ENCODE measurements around the gene MARCHF2.

MARCHF2 gene

DNA sequence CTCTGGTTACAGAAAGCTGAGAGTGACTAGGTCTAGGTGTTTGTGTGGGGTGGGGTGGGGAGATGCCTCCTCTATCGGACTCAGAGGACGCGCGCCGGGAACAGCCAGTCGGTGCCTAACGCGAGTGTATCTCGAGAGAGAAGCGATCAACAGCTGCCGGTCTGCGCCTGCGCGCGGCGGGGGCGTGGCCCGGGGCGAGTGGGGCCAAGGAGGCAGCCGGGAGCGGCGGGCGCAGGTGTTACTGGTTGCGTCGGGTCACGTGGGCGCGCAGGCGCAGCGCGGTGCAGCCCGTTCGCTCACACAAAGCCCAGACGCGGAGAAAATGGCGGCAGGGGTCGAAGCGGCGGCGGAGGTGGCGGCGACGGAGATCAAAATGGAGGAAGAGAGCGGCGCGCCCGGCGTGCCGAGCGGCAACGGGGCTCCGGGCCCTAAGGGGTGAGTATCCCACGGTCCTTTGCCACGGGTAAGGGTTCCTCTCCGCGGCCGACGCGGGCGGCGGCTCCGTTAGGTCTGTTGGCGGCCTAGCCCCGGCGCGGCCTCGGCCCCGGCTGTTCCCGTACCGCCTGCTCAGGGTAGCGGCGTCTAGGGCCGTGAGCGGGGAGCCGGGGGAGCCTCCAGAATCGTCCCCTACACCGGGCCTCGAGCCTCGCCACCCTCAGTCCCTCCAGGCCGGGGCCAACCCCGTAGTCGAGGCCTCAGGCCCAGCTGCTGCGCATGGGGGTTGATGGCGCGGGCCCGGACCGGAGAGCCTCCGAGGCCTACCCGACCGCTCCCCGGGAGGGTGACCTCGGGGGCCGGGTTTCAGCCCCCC lies 31.8 kb downstream of the MARCHF2 start, which contains the start of gene HNRNPM:
Gene HNRNPM (plus strand): TSS at position 299 of the 811 bp plus-strand sequence. CDS start 24 bp downstream, at position 323.
- Histone ChIP-seq H3K4me2 (ENCODE audit: low read length) (peak within 1 kb of the TSS; percentile 100), H3K79me2 (ENCODE audit: control insufficient read depth, low read length) (peaks cover 55% of the 10 kb centered on the region), H3K36me3 (ENCODE audit: control insufficient read depth, low read length) (peaks cover 45% of the 10 kb centered on the region), H3K27ac (ENCODE audit: low read depth, low read length) (peak within 1 kb of the TSS; percentile 64), H4K20me1 (ENCODE audit: control insufficient read depth, insufficient read depth, low read depth, low read length) (peaks cover 29% of the 10 kb centered on the region), H3K9me2 (replicated peaks; ENCODE audit: control insufficient read depth, low read length) (no peaks in the 10 kb centered on the region), H3K9me3 (ENCODE audit: control insufficient read depth, insufficient read depth, low read length) (no peaks in the 10 kb centered on the region), H3K4me1 (ENCODE audit: control insufficient read depth, low read length) (peaks cover 42% of the 10 kb centered on the region), H3F3A (ENCODE audit: control insufficient read depth, insufficient read depth) (peaks cover 11% of the 10 kb centered on the region), H3K27me3 (ENCODE audit: control insufficient read depth, low read length) (no peaks in the 10 kb centered on the region), H3K4me3 (ENCODE audit: low read length) (peak within 1 kb of the TSS; percentile 78)
- no peak for TF ChIP-seq CTCF (IDR thresholded peaks at IDR 0.05; ENCODE audit: low read depth, low read length, poor library complexity, severe bottlenecking)
- no peak for TF ChIP-seq EZH2phosphoT487 (IDR thresholded peaks at IDR 0.05; ENCODE audit: borderline replicate concordance, low read length)

DNA sequence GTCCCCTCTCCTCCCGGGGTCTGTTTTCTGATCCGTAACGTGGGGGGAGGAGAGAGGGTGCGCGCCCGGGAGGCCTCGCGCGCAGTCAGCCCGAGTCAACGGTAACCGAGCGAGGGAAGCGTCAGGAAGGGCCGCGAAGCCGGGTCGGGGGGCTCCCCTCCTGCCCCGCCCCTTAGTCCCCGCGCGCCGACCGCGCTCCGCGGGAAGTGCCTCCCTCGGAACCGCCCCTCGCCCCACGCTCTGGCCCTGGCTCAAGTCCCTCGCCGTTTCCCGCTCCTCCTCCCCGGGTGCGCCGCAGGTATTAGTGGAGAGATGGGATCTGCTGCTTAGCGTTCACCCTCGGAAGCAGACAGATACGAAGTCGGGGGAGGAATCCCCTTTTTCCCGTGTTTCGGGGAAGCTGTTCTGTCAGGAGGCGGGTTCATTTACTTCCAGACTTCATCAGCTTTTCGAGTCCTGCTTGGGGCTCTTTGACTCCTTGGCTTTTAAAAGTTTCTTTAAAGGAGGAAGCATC lies 32.4 kb downstream of the MARCHF2 start:
- Histone ChIP-seq H3K9me3 (ENCODE audit: control insufficient read depth, insufficient read depth, low read length) (no peaks in the 10 kb centered on the region), H3K79me2 (ENCODE audit: control insufficient read depth, low read length) (peaks cover 62% of the 10 kb centered on the region), H3K4me3 (ENCODE audit: low read length) (peak overlapping the region; percentile 78), H3K27ac (ENCODE audit: low read depth, low read length) (peak overlapping the region; percentile 64), H4K20me1 (ENCODE audit: control insufficient read depth, insufficient read depth, low read depth, low read length) (peaks cover 34% of the 10 kb centered on the region), H3K4me1 (ENCODE audit: control insufficient read depth, low read length) (peaks cover 44% of the 10 kb centered on the region), H3K36me3 (ENCODE audit: control insufficient read depth, low read length) (peaks cover 50% of the 10 kb centered on the region), H3F3A (ENCODE audit: control insufficient read depth, insufficient read depth) (peaks cover 11% of the 10 kb centered on the region), H3K4me2 (ENCODE audit: low read length) (peak overlapping the region; percentile 100), H3K9me2 (replicated peaks; ENCODE audit: control insufficient read depth, low read length) (no peaks in the 10 kb centered on the region), H3K27me3 (ENCODE audit: control insufficient read depth, low read length) (no peaks in the 10 kb centered on the region)
- no peak for TF ChIP-seq CTCF (IDR thresholded peaks at IDR 0.05; ENCODE audit: low read depth, low read length, poor library complexity, severe bottlenecking)
- no peak for TF ChIP-seq EZH2phosphoT487 (IDR thresholded peaks at IDR 0.05; ENCODE audit: borderline replicate concordance, low read length)

GRCh38 chr19:8446061-8446709 lies 33.1 kb downstream of the MARCHF2 start:
- no peaks in the 10 kb centered on the region for H3K27me3 ChIP-seq (ENCODE audit: control insufficient read depth, low read length)
- H3F3A ChIP-seq (ENCODE audit: control insufficient read depth, insufficient read depth) = peaks cover 11% of the 10 kb centered on the region
- H3K27ac ChIP-seq (ENCODE audit: low read depth, low read length) = peak overlapping the region; percentile 64
- TF ChIP-seq CTCF (IDR thresholded peaks at IDR 0.05; ENCODE audit: low read depth, low read length, poor library complexity, severe bottlenecking) (no peak), EZH2phosphoT487 (IDR thresholded peaks at IDR 0.05; ENCODE audit: borderline replicate concordance, low read length) (no peak)
- peaks cover 54% of the 10 kb centered on the region for H3K36me3 ChIP-seq (ENCODE audit: control insufficient read depth, low read length)
- peaks cover 35% of the 10 kb centered on the region for H4K20me1 ChIP-seq (ENCODE audit: control insufficient read depth, insufficient read depth, low read depth, low read length)
- H3K79me2 ChIP-seq (ENCODE audit: control insufficient read depth, low read length) = peaks cover 68% of the 10 kb centered on the region
- H3K9me2 ChIP-seq (replicated peaks; ENCODE audit: control insufficient read depth, low read length) = no peaks in the 10 kb centered on the region
- peak overlapping the region; percentile 78 for H3K4me3 ChIP-seq (ENCODE audit: low read length)
- H3K9me3 ChIP-seq (ENCODE audit: control insufficient read depth, insufficient read depth, low read length) = no peaks in the 10 kb centered on the region
- peaks cover 44% of the 10 kb centered on the region for H3K4me1 ChIP-seq (ENCODE audit: control insufficient read depth, low read length)
- H3K4me2 ChIP-seq (ENCODE audit: low read length) = peak overlapping the region; percentile 100
